Stomach (tissue), 9 donors: ENCODE measurements around the gene CTIF. TPM values are rescaled to one million over a fixed set of nuclear protein-coding genes. Genes with fewer than 3 reads are reported as not detected.

ENCODE experiments used
- DNase-seq, 2 donors: peaks; one replicate each; pipeline versions ENCODE4 v3.0.0 to v3.0.0-alpha.2; 2013 to 2019
- H3K27ac ChIP-seq, 5 donors: fragments of 200-600 bp in 4 of 5; sonication (generic) in 4 of 5; one replicate each; pipeline ENCODE4 v1.5.1; 2013 to 2019; ENCODE audit warnings: mild to moderate bottlenecking in 1 of 5, moderate library complexity in 1 of 5
- H3K27me3 ChIP-seq, 3 donors: fragments of 200-600 bp; sonication (generic); one replicate each; pipeline ENCODE4 v1.5.1; 2017 to 2019; ENCODE audit warnings: mixed run types in 1 of 3
- H3K36me3 ChIP-seq, 4 donors: fragments of 200-600 bp; sonication (generic); 1 replicate in 3 of 4; 2 replicates in 1 of 4; pipeline ENCODE4 v1.5.1; 2016 to 2019
- H3K4me1 ChIP-seq, 4 donors: fragments of 200-600 bp; sonication (generic); one replicate each; pipeline ENCODE4 v1.5.1; 2016 to 2019
- H3K4me3 ChIP-seq, 4 donors: fragments of 200-600 bp; sonication (generic) in 3 of 4; one replicate each; pipeline ENCODE4 v1.5.1; 2016 to 2019; ENCODE audit warnings: mild to moderate bottlenecking in 1 of 4
- H3K9me3 ChIP-seq, 4 donors: fragments of 200-600 bp; sonication (generic); one replicate each; pipeline ENCODE4 v1.5.1; 2016 to 2019
- EP300 ChIP-seq: sonication (generic); formaldehyde crosslinking; IDR thresholded peaks from one replicate; pipeline ENCODE4 v1.6.1; 2017; ENCODE audit warnings: antibody characterized with exemption
- POLR2A ChIP-seq, 4 donors: fragments of 450-650 bp; IDR thresholded peaks; one replicate each; pipeline ENCODE4 v1.6.1; 2016; ENCODE audit warnings: antibody characterized with exemption in 4 of 4, control low read depth in 2 of 4, mild to moderate bottlenecking in 1 of 4, moderate library complexity in 1 of 4
- POLR2AphosphoS5 ChIP-seq, 3 donors: sonication (generic); formaldehyde crosslinking; IDR thresholded peaks; one replicate each; pipeline ENCODE4 v1.6.1; 2016; ENCODE audit warnings: antibody characterized with exemption in 3 of 3
- WGBS, 5 donors: extraction: QIAGEN DNeasy Blood & Tissue Kit in 3 of 5; methylation state at CpG; one replicate each; pipeline versions ENCODE4 v1.1.5 to v1.1.7; 2013 to 2018; 5-methylcytosine and 5-hydroxymethylcytosine counted together
- intact Hi-C: fragments of 100-400 bp; cut with DNase I; formaldehyde crosslinking; loops from one replicate; pipeline ENCODE4 v1.15.1; 2023; ENCODE audit warnings: low total_unique reads
- polyA plus RNA-seq, 3 donors: library from polyadenylated mRNA; stranded (reverse); fragments of 200-250 nt; gene quantifications; one replicate each; pipeline ENCODE4 v1.2.3, GENCODE V29; 2013
- total RNA-seq, 5 donors: library from RNA; depleted of rRNA; stranded (reverse); fragments of >200 nt; gene quantifications; one replicate each; pipeline versions ENCODE4 v1.1.0 to v1.2.3, GENCODE V29; 2014 to 2016
- TF ChIP-seq, protein P1 (sequence below), 7 experiments: fragments of 450-650 bp in 4 of 7; fragments of 200-600 bp in 3 of 7; sonication (generic) in 3 of 7; IDR thresholded peaks; one replicate each; pipeline ENCODE4 v1.5.1; 2016 to 2019; ENCODE audit warnings: antibody characterized with exemption in 7 of 7, control low read depth in 2 of 7, mild to moderate bottlenecking in 1 of 7
- donor health status: healthy with polysubstance abuse.
- donor health status: Bipolar disorder and iron deficiency.
- donor health status: healthy.

The CTIF gene
- total and polyA plus RNA-seq, 8 donors: 16.3 to 105 (median 30.3) TPM

DNA sequence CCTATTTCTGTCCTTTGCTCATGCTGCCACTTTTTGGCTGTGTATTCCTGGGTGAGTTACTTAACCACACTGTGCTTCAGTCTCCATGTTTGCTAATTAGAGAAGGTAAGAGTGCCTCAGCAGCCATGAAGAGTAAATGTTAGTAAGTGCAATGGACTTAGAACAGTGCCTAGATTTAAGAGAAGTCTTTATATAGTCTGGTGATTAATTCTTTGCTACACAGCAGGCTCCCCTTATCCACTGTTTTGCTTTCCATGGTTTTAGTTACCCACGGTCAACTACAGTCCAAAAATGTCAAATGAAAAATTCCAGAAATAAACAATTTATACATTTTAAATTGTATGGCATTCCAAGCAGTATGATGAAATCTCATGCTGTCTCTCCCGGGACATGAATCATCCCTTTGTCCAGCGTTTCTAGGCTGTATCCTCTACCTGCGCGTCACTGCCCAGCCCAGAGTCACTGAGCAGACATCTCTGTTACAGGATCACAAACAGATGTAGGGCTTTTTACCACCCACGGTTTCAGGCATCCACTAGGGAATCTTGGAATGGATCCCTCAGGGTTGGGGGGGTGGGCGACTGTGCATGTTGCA lies 91.0 kb downstream of the CTIF start:
- peak in 1 of 2 donors; percentile 70 for DNase-seq
- Histone ChIP-seq H3K9me3 (no peaks in the 10 kb centered on the region), H3K27me3 (no peaks in the 10 kb centered on the region), H3K4me3 (no peak overlapping the region), H3K36me3 (peaks cover 0 to 17% (median 11%) of the 10 kb centered on the region in 4 donors), H3K4me1 (peaks cover 0 to 8% (median 0%) of the 10 kb centered on the region in 4 donors), H3K27ac (no peak overlapping the region)
- TF ChIP-seq, protein P1, sequence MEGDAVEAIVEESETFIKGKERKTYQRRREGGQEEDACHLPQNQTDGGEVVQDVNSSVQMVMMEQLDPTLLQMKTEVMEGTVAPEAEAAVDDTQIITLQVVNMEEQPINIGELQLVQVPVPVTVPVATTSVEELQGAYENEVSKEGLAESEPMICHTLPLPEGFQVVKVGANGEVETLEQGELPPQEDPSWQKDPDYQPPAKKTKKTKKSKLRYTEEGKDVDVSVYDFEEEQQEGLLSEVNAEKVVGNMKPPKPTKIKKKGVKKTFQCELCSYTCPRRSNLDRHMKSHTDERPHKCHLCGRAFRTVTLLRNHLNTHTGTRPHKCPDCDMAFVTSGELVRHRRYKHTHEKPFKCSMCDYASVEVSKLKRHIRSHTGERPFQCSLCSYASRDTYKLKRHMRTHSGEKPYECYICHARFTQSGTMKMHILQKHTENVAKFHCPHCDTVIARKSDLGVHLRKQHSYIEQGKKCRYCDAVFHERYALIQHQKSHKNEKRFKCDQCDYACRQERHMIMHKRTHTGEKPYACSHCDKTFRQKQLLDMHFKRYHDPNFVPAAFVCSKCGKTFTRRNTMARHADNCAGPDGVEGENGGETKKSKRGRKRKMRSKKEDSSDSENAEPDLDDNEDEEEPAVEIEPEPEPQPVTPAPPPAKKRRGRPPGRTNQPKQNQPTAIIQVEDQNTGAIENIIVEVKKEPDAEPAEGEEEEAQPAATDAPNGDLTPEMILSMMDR (IDR thresholded peaks at IDR 0.05): no peak
- no peak for TF ChIP-seq POLR2AphosphoS5 (IDR thresholded peaks at IDR 0.05)
- TF ChIP-seq POLR2A (IDR thresholded peaks at IDR 0.05): no peak
- TF ChIP-seq EP300: no peak
- 62 to 83% (median 75%) methylated on average over 7 of the region's 7 CpGs for WGBS, 5 donors
- intact Hi-C loops: no loop called here

DNA sequence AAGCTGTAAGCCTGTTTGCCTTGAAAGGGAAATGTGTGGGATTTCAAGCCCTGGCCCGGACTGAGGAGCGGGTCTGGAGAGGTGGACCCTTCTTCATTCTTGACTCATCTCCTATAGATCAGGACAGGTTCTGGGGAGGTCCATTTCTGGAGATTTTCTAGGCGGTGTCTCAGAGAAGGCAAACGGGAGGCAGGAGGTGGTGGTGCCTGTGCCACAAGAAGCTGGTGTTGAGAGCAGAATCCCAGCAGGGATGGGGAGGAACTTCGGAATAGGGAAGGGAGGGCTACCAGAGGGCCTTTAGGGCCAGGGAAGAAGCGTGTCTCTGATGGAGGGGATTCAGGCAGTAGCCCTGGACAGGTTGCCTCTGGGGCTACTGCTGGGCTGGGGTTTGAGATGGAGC lies 93.0 kb downstream of the CTIF start:
- TF ChIP-seq EP300 (no peak), POLR2AphosphoS5 (IDR thresholded peaks at IDR 0.05) (no peak), POLR2A (IDR thresholded peaks at IDR 0.05) (no peak)
- TF ChIP-seq, protein P1 (IDR thresholded peaks at IDR 0.05): no peak

DNA sequence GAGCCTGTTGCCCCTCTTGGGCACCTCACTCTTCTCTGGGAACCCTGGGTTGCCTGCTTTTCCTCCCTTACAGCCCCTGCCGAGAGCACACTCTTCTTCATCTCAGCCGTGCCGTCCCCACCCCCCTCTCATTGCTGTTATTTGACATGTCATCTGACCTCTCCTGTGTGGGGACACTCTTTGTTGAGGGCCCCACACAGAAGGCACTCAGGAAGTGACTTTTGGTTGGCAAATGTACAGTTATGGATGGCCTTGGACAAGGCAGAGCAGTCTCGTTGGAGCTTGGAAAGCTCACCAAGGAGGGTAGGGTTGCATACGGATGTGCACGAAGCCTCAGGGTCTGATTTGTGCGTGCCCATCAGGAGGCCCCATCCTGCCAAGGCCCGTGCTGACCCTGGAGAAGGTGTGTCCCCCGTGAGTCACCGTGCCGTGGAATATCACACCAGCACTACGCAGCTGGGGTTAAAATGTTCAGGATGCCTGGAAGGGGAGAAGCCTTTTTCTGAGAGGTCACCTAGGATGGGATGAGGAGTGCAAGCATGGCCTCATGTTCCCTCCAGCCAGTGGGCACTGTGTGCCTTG lies 93.9 kb downstream of the CTIF start:
- no peaks in the 10 kb centered on the region for H3K9me3 ChIP-seq
- H3K4me1 ChIP-seq: peaks cover 0 to 8% (median 0%) of the 10 kb centered on the region in 4 donors
- no peaks in the 10 kb centered on the region for H3K27me3 ChIP-seq
- DNase-seq: no peak
- TF ChIP-seq POLR2A (IDR thresholded peaks at IDR 0.05) (no peak), EP300 (no peak), POLR2AphosphoS5 (IDR thresholded peaks at IDR 0.05) (no peak)
- TF ChIP-seq, protein P1 (IDR thresholded peaks at IDR 0.05): no peak
- H3K27ac ChIP-seq: no peak overlapping the region
- intact Hi-C loops: no loop called here
- H3K4me3 ChIP-seq: no peak overlapping the region
- peaks cover 0 to 31% (median 16%) of the 10 kb centered on the region in 4 donors for H3K36me3 ChIP-seq
- WGBS, 5 donors: 94 to 99% (median 95%) methylated on average over 4 to 12 of the region's 12 CpGs

More for the DNA sequence above, 93.0 kb downstream of the CTIF start:
- Histone ChIP-seq H3K4me1 (peaks cover 0 to 8% (median 0%) of the 10 kb centered on the region in 4 donors), H3K27ac (no peak overlapping the region), H3K36me3 (peaks cover 0 to 22% (median 13%) of the 10 kb centered on the region in 4 donors), H3K27me3 (no peaks in the 10 kb centered on the region), H3K4me3 (no peak overlapping the region), H3K9me3 (no peaks in the 10 kb centered on the region)
- WGBS, 5 donors: 92 to 98% (median 95%) methylated on average over 6 of the region's 6 CpGs
- DNase-seq: no peak
- intact Hi-C loops: no loop called here

DNA sequence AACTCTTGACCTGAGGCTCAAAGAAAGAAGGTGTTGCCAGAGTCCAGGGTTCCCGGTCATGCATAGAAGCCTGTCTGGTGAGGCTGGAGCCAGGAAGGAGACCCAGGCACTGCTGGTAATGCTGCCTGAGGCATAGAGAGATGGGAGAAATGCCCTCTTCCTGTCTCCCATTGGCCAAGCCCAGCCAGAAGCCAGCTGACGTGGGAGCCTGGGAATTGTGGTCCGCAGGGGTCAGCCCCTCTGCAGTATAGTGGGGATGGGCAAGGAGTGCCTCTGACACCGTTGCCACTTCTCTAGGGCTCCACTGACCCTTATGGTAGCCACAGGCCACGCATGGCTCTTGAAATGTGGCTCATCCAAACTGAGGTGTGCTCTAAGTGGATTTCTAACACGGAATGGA lies 95.7 kb downstream of the CTIF start:
- no peak for DNase-seq
- 84 to 96% (median 94%) methylated on average over 6 of the region's 6 CpGs for WGBS, 5 donors
- Histone ChIP-seq H3K27ac (peak overlapping the region in 1 of 5 donors; percentile 11), H3K4me1 (peaks cover 0 to 5% (median 0%) of the 10 kb centered on the region in 4 donors), H3K4me3 (no peak overlapping the region), H3K9me3 (no peaks in the 10 kb centered on the region), H3K27me3 (no peaks in the 10 kb centered on the region), H3K36me3 (peaks cover 0 to 32% (median 22%) of the 10 kb centered on the region in 4 donors)
- intact Hi-C loops: no loop called here
- TF ChIP-seq EP300: no peak
- TF ChIP-seq POLR2A (IDR thresholded peaks at IDR 0.05): no peak
- TF ChIP-seq POLR2AphosphoS5 (IDR thresholded peaks at IDR 0.05): no peak
- TF ChIP-seq, protein P1 (IDR thresholded peaks at IDR 0.05): no peak
